Cerebellar nuclear complex (tissue), 1 donor: ENCODE measurements around the gene SSNA1.

Experiments
- DNase-seq, 2 experiments: peaks; one replicate each; lab custom pipeline; 2025; lab: John Stamatoyannopoulos, UW

SSNA1 gene

GRCh38 chr9:137167747-137168572 is 20.5 kb upstream of the SSNA1 start:
- no peak for DNase-seq

DNA sequence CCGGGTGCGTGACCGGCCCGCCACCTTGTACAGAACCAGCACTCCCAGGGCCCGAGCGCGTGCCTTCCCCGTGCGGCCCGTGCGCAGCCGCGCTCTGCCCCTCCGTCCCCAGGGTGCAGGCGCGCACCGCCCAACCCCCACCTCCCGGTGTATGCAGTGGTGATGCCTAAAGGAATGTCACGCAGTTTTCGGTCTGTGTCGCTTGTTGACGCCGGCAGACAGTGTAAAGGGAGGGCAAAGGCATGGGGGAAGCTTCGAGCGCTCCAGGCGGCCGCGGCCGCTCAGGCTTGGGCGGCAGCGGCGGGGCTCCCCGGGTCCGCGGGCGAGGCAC is 19.9 kb upstream of the SSNA1 start:
- no peak for DNase-seq

DNA sequence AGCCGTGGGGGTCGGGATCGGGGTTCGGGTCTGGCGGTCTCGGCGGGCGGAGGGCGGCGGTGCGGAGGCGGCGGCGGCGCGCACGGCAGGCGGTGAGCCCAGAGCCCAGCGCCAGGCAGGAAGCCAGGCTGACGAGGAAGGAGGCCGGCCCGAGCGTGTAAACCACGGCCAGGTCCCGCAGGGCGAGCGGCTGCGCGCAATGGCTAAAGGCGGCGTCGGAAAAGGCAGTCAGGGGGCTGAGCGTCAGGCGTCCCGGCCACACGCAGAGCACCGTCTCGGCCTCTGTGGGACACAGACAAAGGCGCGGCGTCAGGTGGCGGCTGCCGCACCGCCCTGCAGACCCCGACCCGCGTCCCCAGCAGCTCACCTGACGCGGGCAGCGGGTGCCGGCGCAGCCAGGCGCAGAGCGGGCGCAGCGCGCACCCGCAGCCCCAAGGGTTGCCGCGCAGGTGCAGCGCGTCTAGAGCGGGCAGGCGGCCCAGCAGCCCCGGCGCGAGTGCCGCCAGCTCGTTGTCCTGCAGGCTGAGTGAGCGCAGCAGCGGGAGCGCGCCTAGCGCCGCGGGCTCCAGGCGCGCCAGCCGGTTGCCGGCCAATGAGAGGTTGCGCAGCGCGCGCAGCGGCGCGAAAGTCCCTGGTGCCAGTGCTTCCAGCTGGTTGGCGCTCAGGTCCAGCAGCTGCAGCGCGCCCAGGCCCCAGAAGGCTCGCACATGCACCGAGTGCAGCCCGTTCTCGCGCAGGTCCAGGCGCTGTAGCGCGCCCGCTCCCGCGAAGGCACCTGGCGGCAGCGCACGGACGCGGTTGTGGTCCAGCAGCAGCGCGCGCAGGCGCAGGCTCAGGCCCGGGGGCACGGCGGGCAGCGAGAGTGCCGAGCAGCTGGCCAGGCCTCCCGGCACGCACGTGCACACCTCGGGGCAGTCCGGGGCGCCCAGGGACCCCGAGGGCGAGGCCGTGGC is 19.3 kb upstream of the SSNA1 start:
- DNase-seq: peak in 1 of 2 experiments; percentile 26

GRCh38 chr9:137169896-137170358 is 18.5 kb upstream of the SSNA1 start, which contains the start of gene LRRC26:
Gene LRRC26 (minus strand): TSS chr9:137170051. CDS start chr9:137169943, 108 bp downstream.
- no peak for DNase-seq

DNA sequence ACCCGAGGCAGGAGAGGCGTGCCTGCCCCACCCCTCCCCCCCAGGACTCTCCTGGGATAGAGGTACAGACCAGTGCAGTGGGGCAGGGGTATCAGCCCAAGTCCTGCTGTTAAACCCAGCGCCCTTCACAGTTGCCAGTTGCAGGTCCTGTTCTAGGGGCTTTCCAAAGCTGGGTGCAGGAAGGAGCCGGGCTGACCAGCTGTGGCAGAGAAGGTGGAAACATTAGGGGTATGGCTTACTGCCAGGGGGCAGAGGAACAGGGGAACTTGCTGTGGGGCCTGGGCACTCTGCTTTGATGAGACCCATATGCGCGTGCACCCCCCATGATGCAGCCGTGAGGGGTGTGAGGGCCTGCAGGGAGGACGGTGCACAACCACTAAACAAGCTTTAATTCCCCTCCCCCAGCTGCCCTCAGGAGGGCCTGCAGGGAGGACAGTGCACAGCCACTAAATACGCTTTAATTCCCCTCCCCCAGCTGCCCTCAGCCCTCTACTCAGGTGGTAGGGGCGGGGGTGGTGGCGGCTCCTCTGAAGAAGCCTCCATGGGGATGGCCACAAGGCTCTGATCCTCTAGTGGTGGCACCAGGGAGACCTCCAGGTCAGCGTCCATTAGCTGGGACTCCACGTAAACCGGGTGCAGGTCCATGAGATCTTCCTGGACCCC is 17.9 kb upstream of the SSNA1 start:
- DNase-seq: no peak

DNA sequence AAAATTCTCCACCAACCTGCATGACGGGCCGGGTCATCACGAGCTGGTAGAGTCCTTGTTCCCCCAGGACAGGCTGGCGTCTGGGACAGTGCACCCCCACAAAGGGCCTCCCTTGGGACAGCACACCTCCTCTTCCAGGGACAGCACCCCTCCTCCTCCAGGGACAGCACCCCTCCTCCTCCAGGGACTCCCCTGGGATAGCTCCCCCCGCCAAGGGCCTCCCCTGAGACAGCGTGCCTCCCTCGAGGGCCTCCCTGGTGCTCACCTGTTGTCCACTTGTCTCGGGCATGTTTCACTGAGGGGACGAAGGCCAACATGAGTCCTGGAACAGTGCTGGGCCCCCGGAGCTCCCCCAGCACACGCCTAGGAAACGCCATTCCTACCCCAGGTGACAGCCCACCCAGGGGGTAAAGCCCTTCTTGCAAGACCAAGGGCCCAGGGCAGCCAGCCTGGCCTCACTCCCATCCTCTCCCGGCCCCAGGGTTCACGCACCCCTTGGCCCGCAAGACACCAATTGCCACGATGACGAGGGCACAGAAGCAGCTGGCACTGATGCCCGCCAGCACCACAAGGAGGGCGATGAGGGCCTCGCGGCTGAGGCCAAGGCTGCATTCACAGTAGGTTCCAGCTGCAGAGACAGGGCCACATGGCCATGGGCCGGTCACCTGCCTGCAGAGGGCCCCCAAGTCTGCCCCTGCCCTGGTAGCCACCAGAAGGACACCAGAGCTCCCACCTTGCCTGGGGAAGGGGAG is 17.2 kb upstream of the SSNA1 start:
- DNase-seq: no peak

DNA sequence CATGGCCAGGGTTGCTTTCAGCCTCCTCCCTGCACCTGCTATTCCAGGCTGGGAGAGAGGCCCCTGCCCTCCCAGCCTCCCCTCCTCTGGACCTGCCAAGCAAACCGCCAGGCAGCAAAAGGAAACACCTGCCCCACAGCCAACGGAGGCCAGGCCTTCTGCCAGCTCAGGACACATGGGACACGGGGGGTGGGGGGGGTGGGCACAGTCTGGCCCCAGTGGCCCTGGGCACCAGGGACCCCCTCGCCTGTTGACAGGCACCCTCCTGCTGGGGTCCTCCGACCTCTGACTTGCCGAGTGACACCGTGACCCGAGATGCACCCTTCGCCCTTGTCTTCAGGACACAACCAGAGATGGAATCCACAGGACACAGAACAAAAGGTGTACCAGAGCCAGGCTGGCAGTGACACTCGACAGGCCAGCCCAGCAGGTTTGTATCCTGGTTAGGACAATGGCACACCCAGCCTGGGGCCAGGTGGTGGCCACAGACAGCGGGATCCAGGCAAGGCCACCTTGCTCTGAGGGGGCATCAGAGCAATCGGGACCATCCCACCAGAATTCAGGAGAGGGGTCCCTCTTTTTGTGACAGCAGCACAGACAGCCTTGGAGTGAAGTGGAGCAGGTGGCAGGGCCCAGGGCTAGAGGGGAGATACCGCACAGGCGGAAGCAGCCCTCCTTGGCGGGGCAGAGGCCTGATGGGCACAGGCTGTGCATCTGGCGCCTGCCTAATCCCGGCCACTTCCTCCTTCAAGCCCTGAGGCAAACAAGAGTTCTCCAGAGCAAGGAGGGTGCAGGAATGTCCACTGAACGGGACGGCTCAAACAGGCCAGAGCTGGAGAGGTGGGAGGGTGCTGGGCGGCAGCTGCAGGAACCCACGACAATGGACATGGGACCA is 15.3 kb upstream of the SSNA1 start:
- no peak for DNase-seq

- no peak for DNase-seq
Observed at GRCh38 chr9:137173796-137174664, 14.4 kb upstream of the SSNA1 start.

DNA sequence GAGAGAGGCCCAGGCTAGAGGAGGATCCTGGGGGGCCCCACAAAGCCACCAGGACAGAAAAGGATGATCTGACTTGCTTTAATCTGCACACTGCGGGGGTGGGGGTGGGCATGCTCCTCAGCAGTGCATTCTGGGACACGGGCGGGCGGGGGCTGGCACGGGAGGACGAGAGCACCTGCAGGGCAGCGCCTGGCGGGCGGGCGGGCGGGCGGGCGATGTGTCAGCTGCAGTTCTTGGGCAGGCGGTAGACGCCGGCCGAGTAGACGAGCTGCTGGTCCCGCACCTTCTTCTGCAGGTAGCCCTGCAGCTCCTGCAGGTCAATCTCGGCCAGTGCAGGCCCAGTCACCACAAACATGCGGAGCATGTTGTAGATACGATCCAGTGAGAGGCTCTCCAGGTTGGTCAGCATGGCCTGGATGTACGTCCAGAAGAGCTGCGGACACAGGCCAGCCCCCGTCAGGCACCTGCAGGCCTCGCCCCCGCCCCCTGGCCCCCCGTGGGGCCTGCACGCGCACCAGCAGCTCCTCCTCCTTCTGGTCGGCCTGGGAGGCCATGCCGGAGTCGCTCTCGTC is 13.7 kb upstream of the SSNA1 start:
- DNase-seq: no peak

- no peak for DNase-seq
Observed at GRCh38 chr9:137175345-137175961, 13.0 kb upstream of the SSNA1 start.

DNA sequence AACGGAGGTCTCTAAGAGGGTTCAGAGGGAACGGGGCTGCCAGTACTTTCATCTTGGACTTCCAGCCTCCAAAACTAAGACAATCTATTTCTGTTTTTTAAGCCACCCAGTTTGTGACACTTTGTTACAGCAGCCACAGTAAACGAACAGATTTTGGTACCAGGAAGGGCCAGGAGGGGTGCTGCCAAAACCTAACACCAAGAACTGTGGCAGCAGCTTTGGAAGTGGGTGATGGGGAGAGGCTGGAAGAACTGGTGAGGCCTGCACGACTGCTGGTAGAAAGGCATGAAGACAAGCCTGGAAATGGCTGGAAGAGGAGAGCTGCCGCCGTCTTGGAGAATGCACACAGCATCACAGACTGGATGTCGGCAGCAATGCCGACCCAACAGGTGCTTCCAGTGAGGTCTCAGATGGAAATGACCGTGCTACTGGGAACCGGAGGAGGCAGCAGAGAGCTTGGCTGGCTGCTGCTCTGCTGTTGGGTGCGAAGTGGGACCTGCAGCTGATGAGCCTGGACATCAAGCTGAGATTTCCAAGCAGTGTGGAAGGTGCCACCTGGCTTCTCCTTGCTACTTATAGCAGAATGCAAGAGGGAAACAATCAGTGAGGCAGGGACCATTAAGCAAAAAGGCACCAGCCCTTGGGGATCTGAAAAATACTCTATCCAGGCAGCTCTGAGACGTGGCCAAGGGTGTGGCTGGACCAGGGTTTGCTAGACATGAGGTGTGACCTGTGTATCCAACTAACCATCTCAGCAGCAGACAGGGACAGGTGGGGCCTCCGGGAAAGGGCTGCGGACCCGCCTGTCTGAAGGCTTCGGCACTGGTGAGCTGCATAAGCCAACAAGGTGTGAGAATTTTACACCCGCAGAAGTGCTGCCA is 11.9 kb upstream of the SSNA1 start:
- peak in 1 of 2 experiments; percentile 38 for DNase-seq

DNA sequence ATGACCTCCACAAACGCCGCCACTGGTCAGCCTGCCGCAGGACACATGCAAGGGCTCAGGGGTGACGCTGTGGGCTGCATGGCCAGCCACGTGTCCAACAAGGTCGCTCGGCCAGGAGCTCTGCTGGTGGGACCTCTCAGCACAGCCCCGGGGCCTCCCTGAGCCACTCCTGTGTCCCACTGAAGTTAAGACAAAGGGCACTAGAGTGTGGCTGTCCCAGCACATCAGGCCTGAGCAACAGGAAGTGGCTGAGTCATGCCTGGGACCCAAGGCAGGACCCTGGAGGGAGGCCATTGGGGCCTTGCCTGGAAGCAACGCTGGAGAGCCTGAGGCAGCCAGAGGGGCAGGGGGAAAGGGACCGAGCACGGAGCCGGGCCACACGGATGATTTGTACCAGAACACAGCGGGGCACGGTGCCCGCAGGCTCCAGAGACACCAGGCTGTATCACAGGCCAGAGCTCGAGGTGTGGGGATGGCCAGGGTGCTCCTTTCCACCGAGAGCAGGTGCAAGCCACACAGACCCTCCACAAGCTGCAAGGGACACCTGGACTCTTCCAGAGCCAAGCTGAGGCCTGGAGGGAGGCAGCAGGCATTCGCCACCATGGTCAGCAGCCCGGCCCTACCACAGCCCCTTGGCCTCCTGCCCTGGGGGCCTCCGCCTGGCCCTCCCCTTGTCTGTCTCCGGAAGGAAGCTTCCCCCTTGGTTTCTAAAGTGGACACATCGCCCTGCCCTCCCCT is 10.1 kb upstream of the SSNA1 start:
- DNase-seq: no peak

- no peak for DNase-seq
Observed at GRCh38 chr9:137178939-137179630, 9.4 kb upstream of the SSNA1 start.

GRCh38 chr9:137179761-137180160 is 8.7 kb upstream of the SSNA1 start:
- no peak for DNase-seq

DNA sequence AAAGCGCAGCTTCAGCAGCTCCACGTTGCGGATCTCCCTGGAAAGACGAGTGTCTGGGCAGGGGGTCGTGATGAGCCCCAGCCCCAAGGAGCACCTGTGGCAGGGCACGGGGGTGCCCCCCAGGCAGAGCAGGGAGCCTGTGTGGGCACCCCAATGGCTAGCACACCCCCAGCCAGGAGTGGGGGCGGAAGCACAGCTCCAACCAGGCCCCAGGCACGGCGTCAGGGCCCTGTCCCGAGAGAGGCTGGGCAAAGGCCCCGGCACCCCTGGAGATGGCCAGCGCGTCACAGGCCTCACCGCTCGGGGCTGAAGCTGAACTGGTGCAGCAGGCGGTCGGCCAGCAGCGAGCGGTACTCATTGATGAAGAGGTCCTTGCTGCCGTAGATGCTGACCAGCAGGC is 8.0 kb upstream of the SSNA1 start:
- DNase-seq: no peak

GRCh38 chr9:137181680-137182079 is 6.8 kb upstream of the SSNA1 start:
- no peak for DNase-seq
